ENCODE data around the gene ASB3.

- TF ChIP-seq, protein P1, sequence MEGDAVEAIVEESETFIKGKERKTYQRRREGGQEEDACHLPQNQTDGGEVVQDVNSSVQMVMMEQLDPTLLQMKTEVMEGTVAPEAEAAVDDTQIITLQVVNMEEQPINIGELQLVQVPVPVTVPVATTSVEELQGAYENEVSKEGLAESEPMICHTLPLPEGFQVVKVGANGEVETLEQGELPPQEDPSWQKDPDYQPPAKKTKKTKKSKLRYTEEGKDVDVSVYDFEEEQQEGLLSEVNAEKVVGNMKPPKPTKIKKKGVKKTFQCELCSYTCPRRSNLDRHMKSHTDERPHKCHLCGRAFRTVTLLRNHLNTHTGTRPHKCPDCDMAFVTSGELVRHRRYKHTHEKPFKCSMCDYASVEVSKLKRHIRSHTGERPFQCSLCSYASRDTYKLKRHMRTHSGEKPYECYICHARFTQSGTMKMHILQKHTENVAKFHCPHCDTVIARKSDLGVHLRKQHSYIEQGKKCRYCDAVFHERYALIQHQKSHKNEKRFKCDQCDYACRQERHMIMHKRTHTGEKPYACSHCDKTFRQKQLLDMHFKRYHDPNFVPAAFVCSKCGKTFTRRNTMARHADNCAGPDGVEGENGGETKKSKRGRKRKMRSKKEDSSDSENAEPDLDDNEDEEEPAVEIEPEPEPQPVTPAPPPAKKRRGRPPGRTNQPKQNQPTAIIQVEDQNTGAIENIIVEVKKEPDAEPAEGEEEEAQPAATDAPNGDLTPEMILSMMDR (IDR thresholded peaks at IDR 0.05; ENCODE audit: low read depth, low read length), result no peak
- no peak for TF ChIP-seq POLR2A (IDR thresholded peaks at IDR 0.05; ENCODE audit: extremely low read depth, insufficient read length)
- TF ChIP-seq, protein P2, sequence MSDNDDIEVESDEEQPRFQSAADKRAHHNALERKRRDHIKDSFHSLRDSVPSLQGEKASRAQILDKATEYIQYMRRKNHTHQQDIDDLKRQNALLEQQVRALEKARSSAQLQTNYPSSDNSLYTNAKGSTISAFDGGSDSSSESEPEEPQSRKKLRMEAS (IDR thresholded peaks at IDR 0.05; ENCODE audit: low read depth, low read length), result no peak
Measured at GRCh38 chr2:53750041-53750768, 36.5 kb downstream of the ASB3 start.

All from NB4 (cell line).